Body of pancreas (tissue), 4 donors: ENCODE measurements around the gene ZMYM4. TPM values are rescaled to one million over a fixed set of nuclear protein-coding genes. Genes with fewer than 3 reads are reported as not detected.

Experiments
- ATAC-seq: fragments of 150-250 bp; one replicate; pipeline ENCODE4 v1.9.1; 2016
- DNase-seq, 4 donors: peaks; one replicate each; pipeline ENCODE4 v3.0.0-alpha.2; 2019
- H3K27ac ChIP-seq, 4 donors: fragments of 200-600 bp; sonication (generic); 1 replicate in 3 of 4; 2 replicates in 1 of 4; pipeline versions ENCODE4 v1.5.1 to v1.6.1; 2016 to 2019; ENCODE audit warnings: mild to moderate bottlenecking in 1 of 4, mixed read lengths in 1 of 4, moderate library complexity in 1 of 4
- H3K27me3 ChIP-seq, 2 donors: fragments of 200-600 bp; sonication (generic); one replicate each; pipeline ENCODE4 v1.6.0; 2016; ENCODE audit warnings: mild to moderate bottlenecking in 1 of 2
- H3K36me3 ChIP-seq, 2 donors: fragments of 200-600 bp; sonication (generic); replicated peaks in 1 of 2; 2 replicates each; pipeline ENCODE4 v1.5.1; 2016; ENCODE audit warnings: low read depth in 2 of 2; ENCODE audit not compliant: insufficient read depth in 1 of 2
- H3K4me1 ChIP-seq: fragments of 200-600 bp; sonication (generic); one replicate; pipeline ENCODE4 v1.6.0; 2016
- H3K4me3 ChIP-seq, 2 donors: fragments of 200-600 bp; sonication (generic); 1 replicate in 1 of 2; 2 replicates in 1 of 2; pipeline ENCODE4 v1.5.1; 2016 to 2019
- H3K9me3 ChIP-seq, 3 donors: fragments of 200-600 bp; sonication (generic); 1 replicate in 2 of 3; 2 replicates in 1 of 3; pipeline ENCODE4 v1.5.1; 2016
- CTCF ChIP-seq, 7 experiments: fragments of 450-650 bp in 4 of 7; fragments of 200-600 bp in 3 of 7; sonication (generic) in 3 of 7; IDR thresholded peaks; one replicate each; pipeline ENCODE4 v1.5.1; 2016 to 2019; ENCODE audit warnings: antibody characterized with exemption in 7 of 7
- POLR2A ChIP-seq, 3 donors: fragments of 450-650 bp; IDR thresholded peaks; one replicate each; pipeline ENCODE4 v1.6.1; 2016; ENCODE audit warnings: antibody characterized with exemption in 3 of 3, mild to moderate bottlenecking in 2 of 3
- WGBS, 2 donors: methylation state at CpG; one replicate each; pipeline ENCODE4 v1.1.5; 2017; 5-methylcytosine and 5-hydroxymethylcytosine counted together
- intact Hi-C: fragments of 100-400 bp; cut with DNase I; formaldehyde crosslinking; loops from one replicate; pipeline ENCODE4 v1.15.1; 2023
- total RNA-seq, 2 donors: library from RNA; depleted of rRNA; stranded (reverse); fragments of >200 nt; gene quantifications; one replicate each; pipeline ENCODE4 v1.1.0, GENCODE V29; 2016

ZMYM4 gene
- total RNA-seq, 2 donors from 2014 or later = 15.2 to 33.2 TPM

GRCh38 chr1:35448344-35448801, 179.9 kb downstream of the ZMYM4 start:
- DNase-seq (peak; percentile 65 to 88 (median 73)), ATAC-seq (peak; percentile 82)
- Histone ChIP-seq H3K9me3 (no peaks in the 10 kb centered on the region), H3K4me1 (peaks cover 51% of the 10 kb centered on the region), H3K36me3 (peaks cover 0 to 8% of the 10 kb centered on the region in 2 donors), H3K27ac (peak overlapping the region; percentile 26 to 73 (median 42)), H3K4me3 (no peak overlapping the region), H3K27me3 (no peaks in the 10 kb centered on the region)
- peak in 2 of 3 donors; percentile 19 to 33 for TF ChIP-seq POLR2A (IDR thresholded peaks at IDR 0.05)
- TF ChIP-seq CTCF (IDR thresholded peaks at IDR 0.05) = no peak
- WGBS, 2 donors = 32 to 33% methylated on average over 3 of the region's 3 CpGs
- intact Hi-C loops = no loop called here

- no peak overlapping the region for H3K4me3 ChIP-seq
- TF ChIP-seq POLR2A (IDR thresholded peaks at IDR 0.05) (no peak), CTCF (IDR thresholded peaks at IDR 0.05) (no peak)
- intact Hi-C loops = loop anchor here (5.0 kb wide), 1 partner anchor 118 kb away; no protein-coding TSS in a partner anchor
- H3K4me1 ChIP-seq = peaks cover 61% of the 10 kb centered on the region
- DNase-seq (no peak), ATAC-seq (no peak)
- no peaks in the 10 kb centered on the region for H3K9me3 ChIP-seq
- peaks cover 0 to 3% of the 10 kb centered on the region in 2 donors for H3K36me3 ChIP-seq
- H3K27ac ChIP-seq = peak overlapping the region in 3 of 4 donors; percentile 29 to 73 (median 56)
- WGBS, 2 donors = 84 to 89% methylated on average over 7 of the region's 7 CpGs
- no peaks in the 10 kb centered on the region for H3K27me3 ChIP-seq
These were observed 181.0 kb downstream of the ZMYM4 start for GRCh38 chr1:35449334-35450008.

GRCh38 chr1:35451125-35451528, 182.6 kb downstream of the ZMYM4 start:
- Histone ChIP-seq H3K4me1 (peaks cover 69% of the 10 kb centered on the region), H3K36me3 (peaks cover 0 to 3% of the 10 kb centered on the region in 2 donors), H3K4me3 (no peak overlapping the region), H3K27ac (no peak overlapping the region), H3K27me3 (no peaks in the 10 kb centered on the region), H3K9me3 (no peaks in the 10 kb centered on the region)
- intact Hi-C loops = loop anchor here (5.0 kb wide), 1 partner anchor 116 kb away; no protein-coding TSS in a partner anchor
- peak; percentile 87 to 93 (median 88) for DNase-seq
- 0 to 2% methylated on average over 3 of the region's 3 CpGs for WGBS, 2 donors
- TF ChIP-seq CTCF (IDR thresholded peaks at IDR 0.05) = peak; percentile 42 to 86 (median 86)
- no peak for TF ChIP-seq POLR2A (IDR thresholded peaks at IDR 0.05)
- ATAC-seq = peak; percentile 76

GRCh38 chr1:35452106-35452774, 183.7 kb downstream of the ZMYM4 start:
- Histone ChIP-seq H3K4me1 (peaks cover 68% of the 10 kb centered on the region), H3K4me3 (no peak overlapping the region), H3K36me3 (peaks cover 0 to 3% of the 10 kb centered on the region in 2 donors), H3K27ac (peak overlapping the region in 2 of 4 donors; percentile 25 to 56), H3K9me3 (no peaks in the 10 kb centered on the region), H3K27me3 (no peaks in the 10 kb centered on the region)
- 24 to 27% methylated on average over 1 of the region's 1 CpG for WGBS, 2 donors
- no peak for TF ChIP-seq POLR2A (IDR thresholded peaks at IDR 0.05)
- TF ChIP-seq CTCF (IDR thresholded peaks at IDR 0.05) = peak in 1 of 7 experiments; percentile 5
- DNase-seq (peak in 3 of 4 donors; percentile 49 to 70 (median 51)), ATAC-seq (no peak)
- intact Hi-C loops = loop anchor here (5.0 kb wide), 1 partner anchor 115 kb away; no protein-coding TSS in a partner anchor
